Neural crest cell (in vitro differentiated cells): ENCODE data around the gene CIZ1. TPM values are rescaled to one million over a fixed set of nuclear protein-coding genes. Genes with fewer than 3 reads are reported as not detected.

Experiments
- DNase-seq: peaks from one replicate; pipeline ENCODE4 v3.0.0; 2021; ENCODE audit warnings: low read depth, mixed read lengths, low spot score
- H3K27ac Mint-ChIP-seq: one replicate; pipeline ENCODE4 v1.8.0; 2021; ENCODE audit warnings: mild to moderate bottlenecking, mixed read lengths; ENCODE audit not compliant: unreplicated experiment
- H3K27me3 Mint-ChIP-seq: 2 replicates; pipeline ENCODE4 v1.8.0; 2021; ENCODE audit warnings: low read depth, mild to moderate bottlenecking, mixed read lengths
- H3K36me3 Mint-ChIP-seq: 2 replicates; pipeline ENCODE4 v1.8.0; 2021; ENCODE audit warnings: low read depth, mild to moderate bottlenecking, mixed read lengths
- H3K4me1 Mint-ChIP-seq: 2 replicates; pipeline ENCODE4 v1.8.0; 2021; ENCODE audit warnings: mixed read lengths
- H3K4me3 Mint-ChIP-seq: one replicate; pipeline ENCODE4 v1.8.0; 2021; ENCODE audit warnings: mild to moderate bottlenecking, mixed read lengths
- H3K9me3 Mint-ChIP-seq: 2 replicates; pipeline ENCODE4 v1.8.0; 2021; ENCODE audit warnings: mixed read lengths
- total RNA-seq: library from RNA; stranded (reverse); gene quantifications from 2 replicates; pipeline ENCODE4 v1.2.1, GENCODE V29; 2021
- TF ChIP-seq, protein P1 (sequence below): fragments of 200-600 bp; sonication (generic); conservative IDR thresholded peaks from 2 replicates; pipeline ENCODE4 v1.5.0; 2021; ENCODE audit warnings: antibody characterized with exemption, mild to moderate bottlenecking

Gene CIZ1
- total RNA-seq, 1 donor from 2014 or later: 226 TPM

DNA sequence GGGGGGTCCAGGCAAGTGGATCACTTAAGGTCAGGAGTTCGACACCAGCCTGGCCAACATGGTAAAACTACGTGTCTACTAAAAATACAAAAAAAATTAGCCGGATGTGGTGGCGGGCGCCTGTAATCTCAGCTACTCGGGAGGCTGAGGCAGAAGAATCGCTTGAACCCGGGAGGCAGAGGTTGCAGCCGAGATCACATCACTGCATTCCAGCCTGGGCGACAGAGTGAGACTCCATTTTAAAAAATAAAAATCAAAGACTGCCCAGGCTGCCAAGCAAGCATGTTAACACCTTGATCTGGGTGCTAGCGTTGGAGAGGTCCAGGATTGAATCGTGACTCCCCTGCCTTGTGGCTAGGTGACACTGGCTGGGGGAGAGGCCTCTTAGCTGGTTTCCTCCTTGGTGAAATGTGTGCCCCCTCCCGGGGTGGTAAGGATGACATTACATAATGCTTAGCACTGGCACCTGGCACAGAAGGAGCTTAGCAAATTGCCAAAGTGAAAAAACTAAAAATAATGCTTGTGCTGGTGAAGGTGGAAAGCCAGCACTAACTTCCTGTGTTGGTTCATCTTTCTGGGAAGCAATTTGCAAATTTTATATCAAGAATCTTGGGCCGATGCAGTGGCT, 2.2 kb upstream of the CIZ1 start:
- H3K4me3 Mint-ChIP-seq: peak overlapping the region; percentile 41
- no peaks in the 10 kb centered on the region for H3K9me3 Mint-ChIP-seq
- DNase-seq: no peak
- H3K4me1 Mint-ChIP-seq: peaks cover 17% of the 10 kb centered on the region
- no peak overlapping the region for H3K27ac Mint-ChIP-seq
- H3K36me3 Mint-ChIP-seq: peaks cover 8% of the 10 kb centered on the region
- TF ChIP-seq, protein P1, sequence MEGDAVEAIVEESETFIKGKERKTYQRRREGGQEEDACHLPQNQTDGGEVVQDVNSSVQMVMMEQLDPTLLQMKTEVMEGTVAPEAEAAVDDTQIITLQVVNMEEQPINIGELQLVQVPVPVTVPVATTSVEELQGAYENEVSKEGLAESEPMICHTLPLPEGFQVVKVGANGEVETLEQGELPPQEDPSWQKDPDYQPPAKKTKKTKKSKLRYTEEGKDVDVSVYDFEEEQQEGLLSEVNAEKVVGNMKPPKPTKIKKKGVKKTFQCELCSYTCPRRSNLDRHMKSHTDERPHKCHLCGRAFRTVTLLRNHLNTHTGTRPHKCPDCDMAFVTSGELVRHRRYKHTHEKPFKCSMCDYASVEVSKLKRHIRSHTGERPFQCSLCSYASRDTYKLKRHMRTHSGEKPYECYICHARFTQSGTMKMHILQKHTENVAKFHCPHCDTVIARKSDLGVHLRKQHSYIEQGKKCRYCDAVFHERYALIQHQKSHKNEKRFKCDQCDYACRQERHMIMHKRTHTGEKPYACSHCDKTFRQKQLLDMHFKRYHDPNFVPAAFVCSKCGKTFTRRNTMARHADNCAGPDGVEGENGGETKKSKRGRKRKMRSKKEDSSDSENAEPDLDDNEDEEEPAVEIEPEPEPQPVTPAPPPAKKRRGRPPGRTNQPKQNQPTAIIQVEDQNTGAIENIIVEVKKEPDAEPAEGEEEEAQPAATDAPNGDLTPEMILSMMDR: no peak
- H3K27me3 Mint-ChIP-seq: no peaks in the 10 kb centered on the region

DNA sequence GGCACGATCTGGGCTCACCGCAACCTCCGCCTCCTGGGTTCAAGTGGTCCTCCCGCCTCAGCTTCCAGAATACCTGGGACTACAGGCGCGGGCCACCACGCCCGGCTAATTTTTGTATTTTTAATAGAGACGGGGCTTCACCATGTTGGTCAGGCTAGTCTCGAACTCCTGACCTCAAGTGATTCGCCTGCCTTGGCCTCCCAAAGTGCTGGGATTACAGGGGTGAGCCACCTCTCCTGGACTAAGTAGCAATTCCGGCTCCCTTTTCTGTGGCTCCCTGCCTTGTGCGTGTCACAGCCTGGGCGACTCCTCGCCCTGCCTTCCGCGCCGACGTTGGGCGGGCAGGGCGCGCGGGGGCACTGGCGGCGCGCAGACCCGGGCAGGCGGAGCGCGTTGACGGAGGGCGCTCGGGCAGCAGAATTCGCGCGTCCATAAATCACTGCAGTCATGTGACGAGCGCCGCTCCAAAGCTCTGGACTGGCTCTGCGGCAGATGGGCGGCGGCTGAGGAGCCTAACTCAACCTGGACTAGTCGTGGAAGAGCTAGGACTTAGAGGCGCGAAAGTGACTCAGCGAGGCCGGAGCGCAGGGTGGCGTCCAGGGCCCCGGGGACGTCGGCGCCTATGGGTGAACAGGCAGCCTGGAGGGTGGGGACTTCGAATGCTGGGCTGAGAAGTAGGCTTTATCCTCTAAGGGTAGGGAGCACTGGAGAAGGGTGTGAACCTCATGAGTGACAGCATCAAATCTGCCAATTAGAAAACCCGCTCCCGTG, 1.4 kb upstream of the CIZ1 start:
- Mint-ChIP-seq H3K27ac (peak overlapping the region; percentile 78), H3K9me3 (no peaks in the 10 kb centered on the region), H3K27me3 (no peaks in the 10 kb centered on the region), H3K4me3 (peak overlapping the region; percentile 76), H3K36me3 (peaks cover 14% of the 10 kb centered on the region), H3K4me1 (peaks cover 22% of the 10 kb centered on the region)
- no peak for DNase-seq
- TF ChIP-seq, protein P1: no peak

DNA sequence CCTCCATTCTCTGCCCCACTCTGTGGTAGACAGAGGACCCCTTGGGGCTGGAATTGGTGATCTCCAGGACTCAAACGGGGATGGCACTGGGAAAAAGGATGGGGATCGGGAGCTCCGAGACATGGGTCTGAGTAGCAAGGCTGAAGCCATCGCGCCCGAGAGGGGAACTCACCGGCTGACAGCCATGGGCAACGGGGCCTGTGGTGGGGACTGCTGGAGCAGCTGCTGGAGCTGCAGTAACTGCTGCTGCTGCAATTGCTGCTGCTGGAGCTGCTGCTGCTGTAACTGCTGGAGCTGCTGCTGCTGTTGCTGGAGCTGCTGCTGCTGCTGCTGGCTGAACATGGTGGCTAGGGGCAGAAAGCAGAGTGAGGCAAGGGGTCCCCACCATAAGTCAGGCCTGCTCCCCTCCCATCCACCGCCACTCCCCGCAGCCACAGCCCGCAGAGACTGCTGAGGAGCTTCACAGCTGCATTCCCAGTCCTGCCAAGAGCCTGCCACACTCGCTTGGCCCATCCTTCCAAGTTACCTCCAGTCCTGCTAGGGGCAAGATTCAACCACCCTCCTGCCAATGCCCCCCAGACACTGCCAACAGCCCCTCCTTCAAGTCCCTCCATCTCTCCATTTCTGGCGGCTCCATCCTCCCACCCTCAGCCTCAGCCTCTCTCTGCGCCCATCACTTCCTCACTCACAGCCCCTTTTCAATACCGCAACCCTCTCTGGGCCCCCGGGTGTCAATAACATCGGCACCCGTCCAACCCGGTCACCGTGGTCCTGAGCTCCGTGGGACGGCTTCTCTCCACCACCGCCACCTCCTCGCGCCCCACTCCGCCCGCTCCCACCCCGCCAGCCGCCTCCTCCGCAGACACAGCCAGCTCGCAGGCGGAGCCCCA, 611 bp downstream of the CIZ1 start:
- Mint-ChIP-seq H3K9me3 (no peaks in the 10 kb centered on the region), H3K4me1 (peaks cover 22% of the 10 kb centered on the region), H3K27ac (peak overlapping the region; percentile 99), H3K4me3 (peak overlapping the region; percentile 97), H3K36me3 (peaks cover 20% of the 10 kb centered on the region), H3K27me3 (no peaks in the 10 kb centered on the region)
- TF ChIP-seq, protein P1: no peak
- no peak for DNase-seq

DNA sequence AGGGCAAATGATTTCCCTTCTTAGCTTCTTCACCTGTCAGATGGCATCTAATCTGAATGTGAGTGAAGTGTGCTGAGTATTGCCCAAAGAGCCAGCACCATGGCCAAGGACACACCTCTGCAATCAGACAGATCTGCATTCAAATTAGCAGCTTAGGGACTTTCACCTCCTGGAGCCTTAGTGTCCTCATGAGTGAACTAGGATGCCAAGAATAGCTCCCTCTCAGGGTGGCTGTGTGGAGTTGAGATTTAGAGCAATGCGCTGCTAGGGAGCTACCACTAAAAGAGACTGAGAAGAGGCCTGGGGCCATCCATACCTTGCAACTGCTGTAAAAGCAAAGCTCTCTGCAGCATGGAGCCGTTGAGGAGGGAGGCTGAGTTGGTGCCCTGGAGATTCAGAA, 1.4 kb downstream of the CIZ1 start:
- H3K4me3 Mint-ChIP-seq: peak overlapping the region; percentile 97
- TF ChIP-seq, protein P1: no peak
- no peaks in the 10 kb centered on the region for H3K27me3 Mint-ChIP-seq
- no peaks in the 10 kb centered on the region for H3K9me3 Mint-ChIP-seq
- no peak overlapping the region for H3K27ac Mint-ChIP-seq
- peaks cover 20% of the 10 kb centered on the region for H3K36me3 Mint-ChIP-seq
- no peak for DNase-seq
- H3K4me1 Mint-ChIP-seq: peaks cover 22% of the 10 kb centered on the region

DNA sequence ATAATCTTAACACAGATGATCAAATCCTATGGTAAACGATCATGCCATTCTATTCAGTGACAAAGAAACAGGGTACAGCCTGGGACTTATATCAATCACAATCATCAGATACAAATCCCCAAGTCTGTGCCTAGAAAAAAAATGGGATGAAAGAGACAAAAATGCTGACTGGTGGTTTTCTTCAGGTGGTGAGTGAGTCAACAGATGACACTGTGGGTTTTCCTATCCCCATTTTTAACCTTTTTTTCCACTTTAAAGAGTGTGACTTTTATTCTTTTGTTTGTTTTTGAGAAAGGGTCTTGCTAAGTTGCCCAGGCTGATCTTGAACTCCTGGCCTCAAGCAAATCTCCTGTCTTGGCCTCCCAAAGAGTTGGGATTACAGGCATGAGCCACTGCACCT, 3.2 kb downstream of the CIZ1 start:
- Mint-ChIP-seq H3K27me3 (no peaks in the 10 kb centered on the region), H3K27ac (no peak overlapping the region), H3K36me3 (peaks cover 25% of the 10 kb centered on the region), H3K4me1 (peaks cover 26% of the 10 kb centered on the region), H3K4me3 (peak overlapping the region; percentile 76), H3K9me3 (no peaks in the 10 kb centered on the region)
- TF ChIP-seq, protein P1: no peak
- no peak for DNase-seq
